ENCODE results near the gene DDB1. TPM values are rescaled to one million over a fixed set of nuclear protein-coding genes. Genes with fewer than 3 reads are reported as not detected.

The DDB1 gene
- total RNA-seq, 1 donor from 2014 or later, result 158 TPM

GRCh38 chr11:61294717-61295595, 37.9 kb downstream of the DDB1 start, which contains the start of gene VWCE:
TSS of gene VWCE (minus strand) at chr11:61295316. CDS start at chr11:61295037, 279 bp downstream.
- peak; percentile 24 for DNase-seq

- peak; percentile 11 for DNase-seq
Observed at GRCh38 chr11:61293867-61294716, 38.8 kb downstream of the DDB1 start.

- no peak for DNase-seq
Observed at GRCh38 chr11:61292356-61292755, 40.5 kb downstream of the DDB1 start.

GRCh38 chr11:61290905-61291690, 41.8 kb downstream of the DDB1 start:
- DNase-seq, result no peak

- DNase-seq, result no peak
Observed at GRCh38 chr11:61287338-61287977, 45.4 kb downstream of the DDB1 start.

GRCh38 chr11:61283613-61284012, 49.3 kb downstream of the DDB1 start:
- DNase-seq, result no peak

- DNase-seq, result no peak
Observed at GRCh38 chr11:61281581-61282250, 51.2 kb downstream of the DDB1 start.

- no peak for DNase-seq
Observed at GRCh38 chr11:61280883-61281580, 51.9 kb downstream of the DDB1 start.

GRCh38 chr11:61279934-61280659, 52.8 kb downstream of the DDB1 start:
- no peak for DNase-seq

- DNase-seq, result no peak
Observed at GRCh38 chr11:61278001-61278470, 54.9 kb downstream of the DDB1 start.

GRCh38 chr11:61277186-61278000, 55.5 kb downstream of the DDB1 start:
- DNase-seq, result no peak

GRCh38 chr11:61275191-61275590, 57.7 kb downstream of the DDB1 start:
- no peak for DNase-seq

GRCh38 chr11:61274084-61274483, 58.8 kb downstream of the DDB1 start:
- no peak for DNase-seq

- no peak for DNase-seq
Observed at GRCh38 chr11:61273178-61274078, 59.5 kb downstream of the DDB1 start.

- DNase-seq, result no peak
Observed at GRCh38 chr11:61272731-61273130, 60.2 kb downstream of the DDB1 start.

GRCh38 chr11:61270354-61271076, 62.4 kb downstream of the DDB1 start:
- DNase-seq, result no peak
